HG02852 (cell line): ENCODE measurements around the gene FIGNL2.
"Not testable (repeated sequence)": the region's sequence is repeated elsewhere in the genome, so short reads cannot be mapped to it uniquely, and the experiment has no call there.

Experiments
- ATAC-seq: cut with Tn5 transposase; IDR thresholded peaks from one replicate; pipeline ENCODE4 v1.9.1; 2021; ENCODE audit warnings: mild to moderate bottlenecking, moderate library complexity; ENCODE audit not compliant: unreplicated experiment

Gene FIGNL2

DNA sequence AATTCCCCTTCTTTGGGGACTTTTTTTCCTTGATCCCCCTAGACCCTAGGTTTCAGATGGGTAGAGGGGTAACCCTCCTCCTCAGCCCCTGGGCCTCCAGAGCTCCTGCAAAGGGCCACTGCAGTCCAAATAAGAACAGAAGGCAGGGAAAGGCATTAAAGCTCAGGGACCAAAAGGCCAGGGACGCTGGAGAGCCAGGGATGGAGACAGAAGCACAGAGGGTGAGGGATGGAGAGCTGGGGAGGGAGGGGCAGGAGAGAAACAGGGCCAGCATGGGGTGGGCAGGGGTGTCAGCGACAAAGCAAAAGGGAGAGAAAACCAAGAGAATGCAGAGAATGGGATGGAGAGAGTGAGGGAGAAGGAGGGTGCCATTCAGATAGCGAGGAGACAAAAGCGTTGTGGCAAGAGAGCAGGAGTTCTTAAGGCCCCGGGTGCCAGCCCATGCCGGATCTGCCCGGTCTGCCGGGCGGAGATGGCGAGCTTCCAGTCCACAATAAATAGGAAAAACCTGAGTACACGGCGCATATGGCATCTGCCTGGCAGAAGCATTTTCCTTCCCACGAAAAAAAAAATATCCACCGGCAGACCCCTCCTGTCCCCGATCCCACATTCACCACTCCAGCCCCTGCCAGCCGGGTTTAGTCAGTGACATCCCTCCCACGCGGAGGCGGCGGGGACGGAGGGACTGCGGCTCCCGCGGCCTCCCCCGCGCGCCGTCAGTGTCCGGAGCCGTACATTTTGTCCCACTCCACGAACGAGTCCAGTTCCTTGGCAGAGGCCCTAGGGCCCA is 28.6 kb downstream of the FIGNL2 start:
- no peak for ATAC-seq

DNA sequence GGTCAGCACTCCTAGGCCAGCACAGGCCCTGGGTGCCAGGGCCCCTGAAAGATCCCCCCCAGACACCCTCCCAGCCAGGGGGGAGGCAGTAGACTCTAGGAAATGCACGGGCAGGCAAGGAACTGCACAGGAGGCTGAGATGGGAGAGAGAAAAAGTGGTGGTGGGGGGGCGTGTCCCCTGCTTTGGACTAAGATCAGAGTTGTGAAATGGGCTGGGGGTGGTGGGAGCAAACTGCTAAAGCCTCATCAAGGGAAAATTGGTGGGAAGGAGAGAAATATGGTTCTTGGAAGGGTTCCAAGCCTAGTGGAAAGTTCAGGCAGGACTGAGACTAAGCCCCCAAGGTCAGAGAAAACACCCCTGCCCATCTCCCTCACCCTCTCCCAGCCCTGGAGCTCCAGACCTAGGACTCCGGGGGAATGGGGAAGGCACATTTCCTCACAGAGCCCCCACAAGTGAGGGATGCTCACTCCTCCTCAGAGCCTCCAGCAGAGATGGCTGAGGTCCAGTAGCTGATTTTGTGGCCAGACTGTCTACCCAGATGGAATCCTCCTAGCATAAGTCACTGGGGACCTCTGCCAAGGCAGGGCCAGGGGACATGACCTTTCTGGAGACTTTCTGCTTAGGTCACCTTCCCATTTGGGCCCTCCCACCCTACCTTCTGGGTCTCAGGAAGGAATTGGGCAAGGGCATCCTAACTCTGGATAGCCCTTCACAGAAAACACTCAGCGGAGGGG is 29.8 kb downstream of the FIGNL2 start:
- ATAC-seq, result no peak

DNA sequence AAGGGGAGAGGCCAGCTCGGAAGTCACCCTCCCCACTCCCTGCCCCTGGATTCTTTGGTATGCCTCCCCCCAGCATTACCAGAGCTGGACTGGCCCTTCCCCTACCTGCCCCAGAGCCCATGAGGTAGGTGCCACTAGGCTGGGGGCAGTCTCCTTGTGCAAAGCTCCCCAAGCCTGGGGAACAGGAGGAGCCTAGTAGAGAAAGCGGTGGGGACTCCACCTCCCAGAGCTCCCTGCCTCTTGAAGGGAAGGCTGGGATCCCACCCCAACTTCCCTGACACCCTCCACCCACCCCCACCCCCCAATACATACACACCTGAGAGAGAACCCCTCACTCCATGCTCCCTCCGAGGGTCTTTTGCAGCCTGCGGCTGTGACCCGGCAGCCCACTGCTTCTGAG is 30.4 kb downstream of the FIGNL2 start:
- ATAC-seq, result no peak

DNA sequence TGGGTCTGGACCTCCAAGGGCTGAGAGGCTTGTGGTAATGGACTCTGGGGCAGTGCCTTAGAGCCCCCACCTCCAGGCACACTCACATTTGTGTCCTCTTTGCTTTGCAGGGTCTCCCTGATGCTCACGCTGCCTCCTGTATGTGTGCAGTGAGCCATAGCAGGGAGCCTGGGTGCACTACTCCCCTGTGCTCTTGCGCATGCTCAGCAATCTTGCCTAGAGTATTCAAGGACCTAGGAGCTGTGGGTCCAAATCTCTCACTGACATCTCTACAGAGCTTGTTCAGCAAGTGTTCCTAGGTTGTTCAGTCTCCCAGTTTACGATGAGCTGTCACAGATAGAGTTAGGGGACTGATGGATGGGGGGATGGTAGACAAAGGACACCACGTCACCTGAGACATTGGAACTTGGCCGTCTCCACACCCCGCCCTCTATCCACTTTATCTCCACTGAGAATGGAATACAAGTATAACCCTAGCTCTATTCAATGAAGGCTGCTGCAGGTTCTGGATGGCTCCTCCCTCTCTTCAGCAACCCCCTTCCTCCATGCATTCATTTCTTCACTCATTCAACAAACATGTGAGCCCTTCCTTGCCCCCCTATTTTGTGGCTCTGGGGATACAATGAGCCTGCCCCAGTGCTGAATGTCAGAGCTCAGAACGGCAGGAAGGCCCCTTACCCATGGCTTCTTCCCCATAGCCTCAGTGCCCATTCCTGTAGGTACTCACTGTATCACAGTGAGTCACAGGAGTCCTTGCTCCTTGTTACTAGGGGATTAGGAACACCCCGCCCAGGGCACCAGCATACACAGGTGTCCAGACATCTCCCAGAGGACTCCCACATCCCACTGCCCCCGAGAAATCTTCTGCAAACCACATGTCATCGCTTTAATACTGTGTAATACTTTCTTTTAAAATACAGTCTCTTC is 31.2 kb downstream of the FIGNL2 start:
- no peak for ATAC-seq

DNA sequence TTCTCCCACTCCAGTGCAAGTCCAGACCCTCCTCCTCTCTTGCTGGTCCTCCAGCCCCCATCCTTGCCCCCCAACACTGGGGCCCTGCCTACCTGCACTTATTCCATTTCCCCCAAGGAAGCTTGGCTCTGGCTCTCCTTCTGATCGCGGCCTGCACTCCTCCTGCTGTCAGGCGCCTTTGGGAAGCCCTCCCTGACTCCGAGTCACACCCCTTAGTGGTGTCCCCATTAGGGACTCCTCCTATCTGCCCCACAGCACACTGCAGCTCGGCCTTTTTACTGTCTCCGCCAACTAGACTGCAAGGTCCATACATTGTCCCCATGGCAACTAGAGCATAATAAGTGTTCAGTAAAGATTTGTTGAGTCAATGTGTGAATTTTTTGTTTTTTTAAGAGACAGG is 32.9 kb downstream of the FIGNL2 start:
- no peak for ATAC-seq

DNA sequence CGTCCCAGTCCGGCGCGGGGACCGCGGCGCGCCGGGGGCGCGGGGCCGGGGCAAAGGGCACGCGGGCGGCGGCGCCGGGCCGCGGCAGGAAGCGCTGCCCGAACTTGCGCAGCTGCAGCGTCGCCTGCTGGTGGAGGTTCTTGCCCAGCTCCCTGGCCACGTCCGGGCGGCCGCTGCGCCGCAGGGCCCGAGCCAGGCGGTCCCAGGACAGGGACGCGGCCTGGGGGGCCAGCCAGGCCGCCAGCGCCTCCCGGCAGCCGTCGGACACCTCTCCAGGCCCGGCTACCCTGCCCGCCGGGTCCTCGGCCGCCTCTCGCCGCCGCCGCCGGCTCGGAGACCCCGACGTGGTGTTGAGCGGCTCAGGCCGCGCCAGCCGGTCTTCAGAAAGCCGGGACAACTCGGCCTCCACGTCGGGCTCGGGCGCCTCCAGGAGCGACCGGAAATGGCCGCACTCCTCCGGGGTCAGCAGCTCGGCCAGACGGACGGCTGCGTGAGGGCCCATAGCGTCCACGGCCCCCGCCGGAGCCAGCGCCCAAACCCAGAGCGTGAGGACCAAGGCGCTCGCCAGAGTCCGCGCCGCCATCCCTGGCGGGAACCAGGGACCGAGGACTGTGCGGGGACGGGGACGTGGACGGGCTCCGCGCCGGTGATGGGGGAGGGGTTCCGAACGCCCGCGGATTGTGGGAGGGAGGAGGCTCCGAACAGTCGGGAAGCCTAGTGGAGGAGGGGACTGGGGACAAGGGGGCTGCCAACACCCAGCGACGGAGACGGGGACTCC is 34.0 kb downstream of the FIGNL2 start:
- ATAC-seq, result no peak

DNA sequence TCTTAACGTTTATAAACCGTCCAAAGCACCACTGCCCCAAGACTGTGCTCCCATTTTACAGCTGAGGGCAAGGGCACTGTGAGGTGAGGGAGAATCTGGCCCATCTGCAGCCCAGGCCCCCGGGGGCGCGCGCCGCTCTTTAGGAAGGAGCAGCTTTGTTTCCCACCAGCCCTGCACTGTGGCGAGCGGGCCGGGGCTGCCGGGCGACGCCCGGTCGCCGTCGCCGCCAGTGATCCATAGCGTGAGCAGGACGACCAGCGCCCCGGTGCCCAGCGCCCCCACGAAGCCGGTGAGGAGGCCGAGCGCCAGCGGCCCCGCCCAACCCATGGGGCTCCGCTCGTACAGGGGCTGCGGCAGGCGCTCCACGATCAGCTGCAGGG is 34.6 kb downstream of the FIGNL2 start:
- no peak for ATAC-seq

DNA sequence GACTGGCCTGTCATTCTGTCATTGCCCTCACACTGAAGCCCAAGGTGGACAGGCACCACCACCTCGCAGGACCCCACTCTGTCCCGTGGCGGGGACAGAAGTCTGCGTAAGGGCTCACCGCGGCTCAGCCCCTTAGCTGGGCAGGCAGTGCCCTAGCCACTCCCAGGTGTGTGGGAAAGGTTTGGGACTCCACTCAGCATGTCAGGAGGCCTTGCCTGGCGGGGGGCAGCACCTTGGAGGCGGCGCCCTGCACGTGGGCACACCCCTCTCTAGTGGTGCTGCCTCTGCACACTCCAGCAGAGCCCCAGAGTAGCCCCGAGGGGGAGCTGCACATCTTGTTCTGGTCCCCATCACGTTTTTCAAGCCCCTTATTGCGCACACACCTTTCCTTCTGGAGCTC is 35.6 kb downstream of the FIGNL2 start:
- no peak for ATAC-seq

DNA sequence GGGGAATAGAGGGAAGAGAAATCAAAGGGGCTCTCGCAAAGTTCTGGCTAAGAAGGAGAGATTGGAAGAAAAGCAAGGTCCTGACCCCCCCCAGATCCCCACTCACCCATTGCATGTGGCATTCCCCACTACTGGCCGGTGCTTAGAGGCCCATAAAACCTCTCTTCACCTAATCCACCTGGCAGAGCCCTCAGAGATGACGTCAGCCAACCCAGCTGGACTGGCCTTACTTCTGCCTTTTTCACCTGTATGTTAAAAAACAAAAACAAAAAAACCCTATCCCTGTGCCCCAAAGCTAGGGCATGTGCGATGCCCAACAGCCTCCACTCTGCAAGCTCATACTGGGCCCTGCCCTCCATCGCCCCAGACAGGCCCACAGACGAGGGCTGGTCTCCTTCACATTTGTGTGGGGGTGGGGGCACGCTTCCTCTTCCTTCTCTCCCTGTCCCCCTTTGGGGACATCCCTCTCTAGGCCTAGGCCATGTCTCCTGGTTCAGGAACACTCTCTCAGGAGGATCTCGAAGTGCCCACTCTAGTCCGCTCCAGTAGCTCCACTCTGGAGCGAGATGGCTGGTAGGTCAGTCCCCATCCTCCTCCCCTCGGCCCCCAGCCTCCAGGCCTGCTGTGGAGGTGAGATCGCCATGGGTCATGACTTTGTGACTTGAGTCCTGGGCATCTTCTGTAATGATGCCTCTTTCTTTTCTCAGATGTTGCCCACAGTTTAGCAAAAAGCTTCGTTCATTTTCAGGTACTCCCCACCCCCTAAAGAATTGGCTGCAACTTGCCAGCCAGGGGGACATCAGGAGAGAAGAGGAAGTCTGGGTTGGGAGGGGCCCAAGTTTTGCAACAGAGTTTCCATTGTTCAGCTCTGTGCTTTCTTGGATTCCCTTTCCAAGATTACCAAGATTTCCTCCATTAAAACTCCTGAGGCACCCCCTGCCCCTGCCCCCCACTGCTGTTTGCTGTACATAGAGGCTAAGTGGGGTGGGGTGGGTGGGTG is 37.0 kb downstream of the FIGNL2 start:
- ATAC-seq, result no peak

DNA sequence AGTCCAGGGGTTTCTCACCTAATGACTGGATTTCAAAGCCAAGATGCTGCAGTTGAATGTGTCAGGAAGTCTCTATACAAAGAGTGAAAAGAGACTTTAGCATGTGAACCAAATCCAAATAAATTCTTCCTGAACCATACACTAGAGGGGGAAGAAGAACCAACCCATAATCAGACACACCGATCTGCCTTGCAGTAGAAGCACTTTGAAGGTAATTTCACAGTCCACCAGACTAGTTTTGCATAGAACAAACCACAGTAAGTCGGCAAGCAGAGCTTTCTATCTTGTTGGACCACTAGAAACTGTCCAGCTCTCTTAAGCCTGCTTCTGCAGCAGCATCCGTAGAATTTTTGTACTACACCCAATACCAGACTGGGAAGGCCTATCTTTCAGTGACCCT is 39.3 kb downstream of the FIGNL2 start:
- no peak for ATAC-seq

DNA sequence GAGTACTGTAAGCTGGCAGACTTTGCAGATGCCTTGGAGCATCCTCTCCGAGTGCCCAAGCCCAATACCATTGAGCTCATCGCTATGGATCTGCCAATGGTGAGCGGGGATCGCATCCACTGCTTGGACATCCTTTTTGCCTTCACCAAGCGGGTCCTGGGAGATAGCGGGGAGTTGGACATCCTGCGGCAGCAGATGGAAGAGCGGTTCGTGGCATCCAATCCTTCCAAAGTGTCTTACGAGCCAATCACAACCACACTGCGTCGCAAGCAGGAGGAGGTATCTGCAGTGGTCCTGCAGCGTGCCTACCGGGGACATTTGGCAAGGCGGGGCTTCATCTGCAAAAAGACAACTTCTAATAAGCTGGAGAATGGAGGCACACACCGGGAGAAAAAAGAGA is 41.6 kb downstream of the FIGNL2 start:
- no peak for ATAC-seq

DNA sequence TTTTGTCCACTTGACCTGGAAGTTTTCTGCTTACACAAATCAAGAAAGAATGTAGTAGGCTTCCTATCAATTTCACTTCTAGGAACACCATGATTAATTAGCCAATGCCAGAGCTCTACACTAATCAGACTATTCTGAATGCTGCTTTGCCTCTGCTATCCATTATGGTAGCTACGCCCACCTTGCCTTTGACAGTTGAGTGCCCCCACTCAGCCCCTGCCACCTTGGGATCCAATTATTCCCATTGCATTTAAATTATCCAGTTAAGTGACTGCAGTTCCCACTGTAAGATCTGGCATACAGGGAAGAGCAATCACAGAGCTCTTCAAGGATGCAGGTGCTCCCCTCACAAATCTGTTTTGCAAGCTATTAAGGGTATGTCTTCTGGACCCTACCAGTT is 47.5 kb downstream of the FIGNL2 start:
- no peak for ATAC-seq

DNA sequence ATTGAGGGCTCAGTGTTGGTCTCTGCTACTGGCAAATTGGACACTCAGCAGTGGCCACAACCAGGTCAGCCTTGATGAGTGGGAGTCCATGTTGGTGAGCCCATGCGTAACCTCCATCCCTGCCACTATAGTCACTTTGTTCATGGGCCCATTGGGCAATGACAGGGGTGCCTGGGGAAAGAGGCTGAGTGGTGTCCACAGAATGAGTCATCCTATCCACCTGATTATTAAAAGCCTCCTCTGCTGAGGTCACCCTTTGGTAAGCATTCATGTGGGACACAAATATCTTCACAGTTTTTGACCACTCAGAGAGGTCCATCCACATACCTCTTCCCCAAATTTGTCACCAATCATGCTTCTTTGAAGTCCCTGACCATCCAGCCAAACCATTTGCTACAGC is 50.0 kb downstream of the FIGNL2 start:
- no peak for ATAC-seq

DNA sequence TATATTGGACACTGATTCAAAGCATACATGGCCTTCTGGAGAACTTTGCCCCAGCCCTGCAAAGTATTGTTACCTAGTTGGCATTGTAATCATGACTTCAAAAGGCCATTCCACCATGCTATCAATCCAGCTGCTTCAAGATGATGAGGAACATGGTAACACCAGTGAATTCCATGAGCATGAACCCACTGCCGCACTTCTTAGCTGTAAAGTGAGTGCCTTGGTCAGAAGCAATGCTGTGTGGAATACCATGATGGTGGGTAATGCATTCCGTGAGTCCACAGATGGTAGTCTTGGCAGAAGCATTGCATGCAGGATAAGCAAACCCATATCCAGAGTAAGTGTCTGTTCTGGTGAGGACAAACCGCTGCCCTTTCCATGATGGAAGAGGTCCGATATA is 50.5 kb downstream of the FIGNL2 start:
- ATAC-seq, result not testable (repeated sequence)

DNA sequence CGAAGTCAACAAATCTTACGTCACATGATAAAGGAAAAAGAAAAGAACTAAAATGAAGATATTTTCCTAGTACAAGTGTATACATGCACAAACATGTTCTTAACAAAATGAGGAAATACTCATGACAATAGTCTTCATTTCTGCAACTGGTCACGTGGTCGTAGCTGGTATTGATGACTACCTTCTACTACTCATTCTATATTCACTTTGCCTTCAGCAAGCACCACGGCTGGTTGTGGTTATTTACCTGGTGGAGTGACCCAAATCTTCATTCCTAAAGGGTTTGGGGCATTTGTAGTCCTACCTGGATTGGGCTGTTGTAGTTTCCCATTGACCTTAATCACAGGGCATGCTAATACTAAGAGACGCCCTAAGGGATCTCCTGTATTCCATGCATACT is 51.2 kb downstream of the FIGNL2 start:
- ATAC-seq, result no peak

DNA sequence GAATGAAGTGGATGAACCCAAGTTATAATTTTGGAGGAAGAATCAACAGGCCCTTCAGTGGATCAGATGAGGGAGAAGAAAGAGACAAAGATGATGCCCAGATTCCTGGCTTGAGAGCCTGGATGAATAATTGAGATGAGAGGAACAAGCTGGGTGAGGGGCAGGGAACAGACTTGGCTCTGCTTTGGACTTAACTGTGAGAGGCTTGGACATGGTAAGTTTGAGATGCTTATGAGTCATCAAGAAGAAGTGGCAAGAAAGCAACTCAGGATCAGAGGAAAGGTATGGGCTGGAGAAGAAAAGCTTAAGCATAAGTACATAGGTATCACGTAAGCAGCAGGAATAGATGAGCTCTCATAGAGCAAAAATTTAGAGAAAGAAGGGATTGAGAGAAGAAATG is 55.3 kb downstream of the FIGNL2 start:
- ATAC-seq, result no peak

DNA sequence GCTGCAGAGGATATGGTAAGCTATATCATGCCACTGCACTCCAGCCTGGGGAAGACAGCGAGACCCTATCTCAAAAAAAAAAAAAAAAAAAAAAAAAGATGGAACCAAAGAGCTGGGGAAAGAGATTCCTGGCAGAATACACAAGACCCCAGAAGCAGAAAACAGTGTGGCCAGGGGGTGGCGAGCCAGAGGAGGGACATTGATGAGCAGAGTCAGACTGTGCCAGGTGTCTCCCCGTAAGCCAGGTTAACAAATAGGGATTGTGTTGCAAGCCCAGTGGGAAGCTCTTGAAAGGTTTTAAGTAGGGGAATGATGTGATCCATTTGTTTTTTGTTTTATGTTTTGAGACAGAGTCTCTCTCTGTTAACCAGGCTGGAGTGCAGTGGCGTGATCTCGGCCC is 56.1 kb downstream of the FIGNL2 start:
- ATAC-seq, result no peak

DNA sequence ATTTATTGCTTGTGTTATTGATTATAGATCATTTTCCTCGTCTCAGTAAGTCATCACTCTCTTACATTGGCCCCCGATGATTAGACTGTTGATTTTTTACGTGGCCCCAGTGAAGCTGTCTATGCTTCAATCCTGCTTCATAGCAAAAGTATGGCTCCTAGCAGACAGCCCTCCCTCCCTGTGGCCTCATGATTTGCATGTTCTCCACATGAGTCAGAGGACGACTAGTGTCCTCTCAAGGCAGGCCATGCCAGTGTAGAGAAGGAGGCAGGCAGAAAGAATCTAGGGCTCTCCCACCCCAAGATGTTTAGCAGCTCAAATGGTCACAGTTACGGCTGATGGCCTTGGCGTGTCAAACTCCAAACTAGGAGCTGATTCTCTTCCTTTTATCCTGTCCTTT is 59.6 kb downstream of the FIGNL2 start:
- no peak for ATAC-seq

DNA sequence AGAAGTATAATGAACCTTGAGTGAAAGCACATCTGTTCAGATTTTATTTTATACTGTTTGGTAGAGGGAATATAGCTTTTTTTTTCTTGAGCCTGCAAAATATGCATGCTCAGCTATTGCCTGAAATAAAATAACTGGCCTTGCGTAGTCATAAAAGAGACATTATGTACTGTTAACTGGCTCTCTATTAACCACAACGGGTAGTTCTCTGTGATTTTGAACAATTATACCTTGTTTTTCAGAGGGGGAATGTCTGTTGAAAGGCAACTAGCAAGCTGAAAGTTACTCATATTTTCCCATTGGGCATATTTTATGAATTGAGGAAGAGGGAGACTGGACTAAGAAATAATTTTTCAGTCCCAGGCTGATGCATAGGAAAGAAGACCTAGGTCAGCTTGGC is 62.6 kb downstream of the FIGNL2 start:
- ATAC-seq, result no peak

DNA sequence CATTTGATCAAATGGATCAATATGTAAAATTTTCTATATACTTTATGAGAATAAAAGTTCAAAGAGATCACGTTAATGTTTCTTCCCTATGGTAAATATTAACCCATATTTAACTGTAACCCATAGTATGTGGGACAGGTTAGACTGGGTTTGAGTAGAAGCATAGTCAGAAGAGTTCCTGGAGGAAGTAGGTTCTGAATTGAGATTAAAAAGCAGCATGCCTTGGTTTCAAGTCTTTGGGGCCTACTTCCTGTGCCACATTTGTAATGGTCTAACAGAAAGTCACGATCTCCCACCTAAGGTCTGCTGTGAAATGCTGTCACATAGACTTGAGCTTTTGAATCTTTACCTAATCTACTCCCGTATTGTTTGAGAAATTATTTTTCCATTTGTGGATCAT is 63.8 kb downstream of the FIGNL2 start:
- ATAC-seq, result no peak
